MM.1S (cell line): ENCODE results near the gene SETD1A.

Source experiments
- CTCF ChIP-seq: fragments of 300-600 bp; sonication (generic); IDR thresholded peaks from 2 replicates; pipeline ENCODE4 v1.5.1; 2016; ENCODE audit warnings: antibody characterized with exemption, low read length, mixed read lengths
- EZH2 ChIP-seq: fragments of 300-600 bp; sonication (generic); optimal IDR thresholded peaks from 2 replicates; pipeline ENCODE3; 2017; ENCODE audit warnings: low read depth, mild to moderate bottlenecking, antibody characterized with exemption, low read length, mixed read lengths
- EZH2phosphoT487 ChIP-seq: fragments of 300-600 bp; sonication (generic); IDR thresholded peaks from 2 replicates; pipeline ENCODE4 v1.6.1; 2018; ENCODE audit warnings: antibody characterized with exemption, low read length

- no peak for TF ChIP-seq CTCF
- no peak for TF ChIP-seq EZH2
- TF ChIP-seq EZH2phosphoT487, result no peak
Measured at GRCh38 chr16:30961384-30961783, 3.8 kb downstream of the SETD1A start.
